Measurements from ENCODE around the gene PLXNC1.
"Not testable (repeated sequence)": the region's sequence is repeated elsewhere in the genome, so short reads cannot be mapped to it uniquely, and the experiment has no call there.

The PLXNC1 gene

DNA sequence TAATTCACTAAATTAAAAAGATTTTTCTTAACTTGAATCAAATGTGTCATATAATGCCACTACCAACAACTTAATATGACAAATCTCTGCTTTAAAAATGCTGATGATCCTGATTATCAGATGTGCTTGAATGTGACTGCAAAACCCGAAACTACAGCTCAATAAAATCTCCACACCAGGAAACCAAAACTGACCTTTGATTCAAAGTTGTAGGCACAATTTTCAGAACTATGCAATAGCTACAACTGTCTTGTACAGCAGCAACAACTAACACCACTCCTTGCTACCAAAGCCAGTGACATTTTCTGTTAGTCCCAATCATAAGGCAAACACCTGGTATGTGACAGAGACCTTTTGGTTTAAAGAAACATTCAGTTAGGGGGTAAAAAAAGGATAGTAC, 164.0 kb downstream of the PLXNC1 start:
- Histone ChIP-seq H3K27ac (no peak overlapping the region), H3K36me3 (peaks cover 13% of the 10 kb centered on the region), H3K9me3 (no peaks in the 10 kb centered on the region), H3K4me3 (ENCODE audit: low read depth in 1 of 2, low read length in 1 of 2) (no peak overlapping the region), H3K4me1 (ENCODE audit: control insufficient read depth in 1 of 2, insufficient read depth in 1 of 2, low read depth in 1 of 2, low read length in 1 of 2) (no peaks in the 10 kb centered on the region), H3K27me3 (no peaks in the 10 kb centered on the region)
- TF ChIP-seq CTCF (IDR thresholded peaks at IDR 0.05): no peak

- H3K36me3 ChIP-seq; H3K4me3 ChIP-seq (ENCODE audit: low read depth in 1 of 2, low read length in 1 of 2); H3K27ac ChIP-seq; H3K27me3 ChIP-seq; H3K9me3 ChIP-seq; H3K4me1 ChIP-seq (ENCODE audit: control insufficient read depth in 1 of 2, insufficient read depth in 1 of 2, low read depth in 1 of 2, low read length in 1 of 2): not testable (repeated sequence)
These were observed 168.2 kb downstream of the PLXNC1 start for GRCh38 chr12:94316600-94316999.

- no peak for TF ChIP-seq CTCF (IDR thresholded peaks at IDR 0.05)
- H3K4me1 ChIP-seq (ENCODE audit: control insufficient read depth in 1 of 2, insufficient read depth in 1 of 2, low read depth in 1 of 2, low read length in 1 of 2): no peaks in the 10 kb centered on the region
- no peaks in the 10 kb centered on the region for H3K27me3 ChIP-seq
- H3K36me3 ChIP-seq: peaks cover 18% of the 10 kb centered on the region
- no peaks in the 10 kb centered on the region for H3K9me3 ChIP-seq
- H3K4me3 ChIP-seq (ENCODE audit: low read depth in 1 of 2, low read length in 1 of 2): no peak overlapping the region
- no peak overlapping the region for H3K27ac ChIP-seq
These were observed 169.8 kb downstream of the PLXNC1 start for GRCh38 chr12:94318181-94318580.

DNA sequence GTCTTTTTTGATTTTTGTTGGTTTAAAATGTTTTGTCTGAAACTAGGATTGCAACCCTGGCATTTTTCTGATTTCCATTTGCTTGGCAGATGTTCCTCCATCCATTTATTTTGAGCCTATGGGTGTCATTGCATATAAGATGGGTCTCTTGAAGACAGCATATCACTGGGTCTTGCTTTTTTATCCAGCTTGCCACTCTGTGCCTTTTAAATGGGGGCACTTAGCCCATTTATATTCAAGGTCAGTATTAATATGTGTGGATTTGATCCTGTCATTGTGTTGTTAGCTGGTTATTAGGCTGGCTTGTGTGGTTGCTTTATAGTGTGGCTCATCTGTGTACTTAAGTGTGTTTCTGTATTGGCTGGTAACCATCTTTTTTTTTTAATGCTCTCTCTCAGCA, 171.7 kb downstream of the PLXNC1 start:
- no peak for TF ChIP-seq CTCF (IDR thresholded peaks at IDR 0.05)
- Histone ChIP-seq H3K27ac (no peak overlapping the region), H3K4me3 (ENCODE audit: low read depth in 1 of 2, low read length in 1 of 2) (no peak overlapping the region), H3K27me3 (no peaks in the 10 kb centered on the region), H3K36me3 (peaks cover 23% of the 10 kb centered on the region), H3K4me1 (ENCODE audit: control insufficient read depth in 1 of 2, insufficient read depth in 1 of 2, low read depth in 1 of 2, low read length in 1 of 2) (no peaks in the 10 kb centered on the region), H3K9me3 (no peaks in the 10 kb centered on the region)

GRCh38 chr12:94322346-94322745, 174.0 kb downstream of the PLXNC1 start:
- Histone ChIP-seq H3K36me3 (peaks cover 27% of the 10 kb centered on the region), H3K4me1 (ENCODE audit: control insufficient read depth in 1 of 2, insufficient read depth in 1 of 2, low read depth in 1 of 2, low read length in 1 of 2) (no peaks in the 10 kb centered on the region), H3K9me3 (no peaks in the 10 kb centered on the region), H3K4me3 (ENCODE audit: low read depth in 1 of 2, low read length in 1 of 2) (no peak overlapping the region), H3K27me3 (no peaks in the 10 kb centered on the region), H3K27ac (no peak overlapping the region)
- no peak for TF ChIP-seq CTCF (IDR thresholded peaks at IDR 0.05)

- Histone ChIP-seq H3K9me3 (no peaks in the 10 kb centered on the region), H3K4me1 (ENCODE audit: control insufficient read depth in 1 of 2, insufficient read depth in 1 of 2, low read depth in 1 of 2, low read length in 1 of 2) (no peaks in the 10 kb centered on the region), H3K27me3 (no peaks in the 10 kb centered on the region), H3K27ac (no peak overlapping the region), H3K36me3 (peaks cover 31% of the 10 kb centered on the region), H3K4me3 (ENCODE audit: low read depth in 1 of 2, low read length in 1 of 2) (no peak overlapping the region)
- no peak for TF ChIP-seq CTCF (IDR thresholded peaks at IDR 0.05)
These were observed 177.9 kb downstream of the PLXNC1 start for GRCh38 chr12:94326234-94326633.

All from neutrophil (primary cell).